Ovary (tissue), 9 donors: ENCODE data around the gene TRPT1. TPM values are rescaled to one million over a fixed set of nuclear protein-coding genes. Genes with fewer than 3 reads are reported as not detected.

Experiments used
- DNase-seq, 5 donors: peaks; one replicate each; pipeline ENCODE4 v3.0.0-alpha.2; 2019 to 2020
- H3K27ac ChIP-seq, 2 donors: fragments of 200-600 bp; one replicate each; pipeline versions ENCODE4 v1.5.1 to v1.8.0; 2019 to 2022
- H3K27me3 ChIP-seq: fragments of 200-600 bp; one replicate; pipeline ENCODE4 v1.8.0; 2022
- H3K36me3 ChIP-seq: fragments of 200-600 bp; sonication (generic); one replicate; pipeline ENCODE4 v1.5.1; 2019
- H3K4me1 ChIP-seq: one replicate; pipeline ENCODE4 v1.8.1; 2013; ENCODE audit warnings: mild to moderate bottlenecking, moderate library complexity; ENCODE audit not compliant: insufficient read depth
- H3K4me3 ChIP-seq: fragments of 200-600 bp; sonication (generic); one replicate; pipeline ENCODE4 v1.5.1; 2017
- H3K9me3 ChIP-seq, 2 donors: fragments of 200-600 bp in 1 of 2; sonication (generic) in 1 of 2; one replicate each; pipeline versions ENCODE4 v1.5.1 to v1.8.1; 2013 to 2019; ENCODE audit warnings: mild to moderate bottlenecking in 1 of 2, moderate library complexity in 1 of 2
- EP300 ChIP-seq: sonication (generic); formaldehyde crosslinking; IDR thresholded peaks from one replicate; pipeline ENCODE4 v1.6.1; 2017; ENCODE audit warnings: antibody characterized with exemption
- POLR2A ChIP-seq: fragments of 450-650 bp; IDR thresholded peaks from one replicate; pipeline ENCODE4 v1.6.1; 2017; ENCODE audit warnings: antibody characterized with exemption, mild to moderate bottlenecking, moderate library complexity
- whole genome bisulfite sequencing, 3 donors: extraction: QIAGEN DNeasy Blood & Tissue Kit in 1 of 3; methylation state at CpG; one replicate each; pipeline versions ENCODE4 v1.1.5 to v1.1.7; 2013 to 2017; 5-methylcytosine and 5-hydroxymethylcytosine counted together
- intact Hi-C, 4 donors: fragments of 100-400 bp; cut with DNase I; formaldehyde crosslinking; loops; one replicate each; pipeline versions ENCODE4 v1.11.0 to v1.15.1; 2022 to 2023
- polyA plus RNA-seq, 2 donors: library from polyadenylated mRNA; stranded (reverse); fragments of 200-250 nt in 1 of 2; fragments of 350-450 nt in 1 of 2; fragmentation: Illumina TruSeq in 1 of 2; extraction: RNeasy Lipid Tissue Mini Kit (QIAGEN cat#74804) in 1 of 2; gene quantifications; one replicate each; pipeline ENCODE4 v1.2.3, GENCODE V29; 2013 to 2014
- total RNA-seq, 7 donors: library from RNA; depleted of rRNA in 2 of 7; stranded (reverse); fragments of >200 nt in 2 of 7; fragmentation: NEBNext Ultra II Directional in 3 of 7; extraction: Animal tissue kit (Norgen Biotek cat#: 25700) in 3 of 7; gene quantifications; one replicate each; pipeline versions ENCODE4 v1.1.0 to v1.2.4, GENCODE V29; 2016 to 2023
- TF ChIP-seq, protein P1 (sequence below), 3 donors: fragments of 450-650 bp in 2 of 3; fragments of 200-600 bp in 1 of 3; IDR thresholded peaks; one replicate each; pipeline versions ENCODE4 v1.5.1 to v1.8.0; 2016 to 2022; ENCODE audit warnings: antibody characterized with exemption in 3 of 3, mild to moderate bottlenecking in 1 of 3
- donor health status: DM: no; HTN: no; CAD: no; lungs with moderate emphysema.
- donor health status: DM: no; HTN: no; CAD: no.
- donor health status: Bipolar disorder and iron deficiency.
- donor health status: DM: yes; HTN: yes; CAD: no.
- donor health status: DM: no; HTN: no; CAD: no.
- donor health status: DM: yes; HTN: yes; CAD: no.

TRPT1 gene
- total and polyA plus RNA-seq, 9 donors, result 16.6 to 41.4 (median 32.6) TPM

DNA sequence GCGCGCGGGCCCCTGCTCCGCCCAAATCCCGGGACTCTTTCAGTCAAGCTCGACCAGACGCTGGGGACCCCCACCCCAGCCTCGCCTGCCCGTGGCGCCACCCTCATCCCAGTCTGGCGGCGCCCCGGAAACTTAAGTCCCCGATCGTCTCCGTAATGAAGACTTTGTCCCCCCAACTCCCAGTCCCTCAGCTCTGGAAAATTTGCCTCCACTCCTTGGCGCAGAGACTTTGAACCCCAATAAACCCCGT lies 25.7 kb upstream of the TRPT1 start:
- DNase-seq, result no peak
- Histone ChIP-seq H3K27ac (peak overlapping the region; percentile 28 to 32), H3K27me3 (no peaks in the 10 kb centered on the region), H3K4me3 (peak overlapping the region; percentile 64), H3K36me3 (no peaks in the 10 kb centered on the region), H3K4me1 (peaks cover 10% of the 10 kb centered on the region), H3K9me3 (no peaks in the 10 kb centered on the region)
- WGBS, 3 donors, result 0 to 1% (median 0%) methylated on average over 13 to 18 of the region's 18 CpGs
- intact Hi-C loops, result loop anchor here in 1 of 4 donors (5.0 kb wide), 1 partner anchor 49 kb away; no protein-coding TSS in a partner anchor
- TF ChIP-seq EP300 (no peak), POLR2A (no peak)
- TF ChIP-seq, protein P1, sequence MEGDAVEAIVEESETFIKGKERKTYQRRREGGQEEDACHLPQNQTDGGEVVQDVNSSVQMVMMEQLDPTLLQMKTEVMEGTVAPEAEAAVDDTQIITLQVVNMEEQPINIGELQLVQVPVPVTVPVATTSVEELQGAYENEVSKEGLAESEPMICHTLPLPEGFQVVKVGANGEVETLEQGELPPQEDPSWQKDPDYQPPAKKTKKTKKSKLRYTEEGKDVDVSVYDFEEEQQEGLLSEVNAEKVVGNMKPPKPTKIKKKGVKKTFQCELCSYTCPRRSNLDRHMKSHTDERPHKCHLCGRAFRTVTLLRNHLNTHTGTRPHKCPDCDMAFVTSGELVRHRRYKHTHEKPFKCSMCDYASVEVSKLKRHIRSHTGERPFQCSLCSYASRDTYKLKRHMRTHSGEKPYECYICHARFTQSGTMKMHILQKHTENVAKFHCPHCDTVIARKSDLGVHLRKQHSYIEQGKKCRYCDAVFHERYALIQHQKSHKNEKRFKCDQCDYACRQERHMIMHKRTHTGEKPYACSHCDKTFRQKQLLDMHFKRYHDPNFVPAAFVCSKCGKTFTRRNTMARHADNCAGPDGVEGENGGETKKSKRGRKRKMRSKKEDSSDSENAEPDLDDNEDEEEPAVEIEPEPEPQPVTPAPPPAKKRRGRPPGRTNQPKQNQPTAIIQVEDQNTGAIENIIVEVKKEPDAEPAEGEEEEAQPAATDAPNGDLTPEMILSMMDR (IDR thresholded peaks at IDR 0.05), result no peak

DNA sequence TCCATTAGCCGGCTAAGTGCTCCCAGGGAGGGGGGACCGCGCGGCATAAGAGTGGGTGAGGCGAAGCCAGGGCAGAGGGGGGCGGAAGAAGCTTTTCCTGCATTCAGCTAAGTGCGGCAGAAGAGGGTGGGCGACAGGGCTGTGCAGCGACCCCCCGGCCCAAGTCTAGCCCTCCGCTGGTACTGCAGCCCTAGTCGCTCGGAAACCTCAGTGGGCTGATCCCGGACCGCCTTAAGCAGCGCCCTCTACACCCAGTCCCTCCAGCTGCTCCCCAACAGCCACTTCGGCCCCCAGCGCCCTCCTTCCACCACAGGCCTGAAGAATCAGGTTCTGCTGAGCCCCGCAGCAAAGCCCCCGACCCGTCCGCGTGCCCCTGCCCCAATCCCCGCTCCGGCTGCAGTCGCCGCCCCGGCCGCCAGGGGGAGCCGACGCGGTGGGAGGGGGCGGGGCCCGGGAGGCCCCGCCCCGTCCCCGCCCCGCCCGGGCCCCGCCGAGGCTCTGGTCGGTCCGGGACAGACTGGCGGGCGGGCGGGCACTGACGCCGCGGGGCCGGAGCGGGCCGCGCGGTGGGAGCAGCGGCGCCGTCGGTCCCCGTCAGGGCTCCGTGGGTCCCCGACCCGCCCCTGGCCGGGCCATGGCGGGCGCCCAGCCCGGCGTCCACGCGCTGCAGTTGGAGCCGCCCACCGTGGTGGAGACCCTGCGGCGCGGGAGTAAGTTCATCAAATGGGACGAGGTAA lies 25.2 kb upstream of the TRPT1 start, which contains the start of gene PLCB3:
TSS of gene PLCB3 (plus strand) at position 515 of the 737 bp plus-strand sequence. CDS start at position 635, 120 bp downstream.
- Histone ChIP-seq H3K4me3 (peak within 1 kb of the TSS; percentile 64), H3K27me3 (no peaks in the 10 kb centered on the region), H3K9me3 (no peaks in the 10 kb centered on the region), H3K36me3 (no peaks in the 10 kb centered on the region), H3K4me1 (peaks cover 10% of the 10 kb centered on the region), H3K27ac (peak within 1 kb of the TSS; percentile 32 to 35)
- intact Hi-C loops, result loop anchor here in 1 of 4 donors (5.0 kb wide), 1 partner anchor 49 kb away; no protein-coding TSS in a partner anchor
- WGBS, 3 donors, result 0 to 2% (median 1%) methylated on average over 34 to 75 of the region's 75 CpGs
- peak in 4 of 5 donors; percentile 70 to 84 (median 78) for DNase-seq
- peak; percentile 60 for TF ChIP-seq POLR2A
- no peak for TF ChIP-seq EP300
- TF ChIP-seq, protein P1 (IDR thresholded peaks at IDR 0.05), result peak; percentile 61 to 91 (median 89)

DNA sequence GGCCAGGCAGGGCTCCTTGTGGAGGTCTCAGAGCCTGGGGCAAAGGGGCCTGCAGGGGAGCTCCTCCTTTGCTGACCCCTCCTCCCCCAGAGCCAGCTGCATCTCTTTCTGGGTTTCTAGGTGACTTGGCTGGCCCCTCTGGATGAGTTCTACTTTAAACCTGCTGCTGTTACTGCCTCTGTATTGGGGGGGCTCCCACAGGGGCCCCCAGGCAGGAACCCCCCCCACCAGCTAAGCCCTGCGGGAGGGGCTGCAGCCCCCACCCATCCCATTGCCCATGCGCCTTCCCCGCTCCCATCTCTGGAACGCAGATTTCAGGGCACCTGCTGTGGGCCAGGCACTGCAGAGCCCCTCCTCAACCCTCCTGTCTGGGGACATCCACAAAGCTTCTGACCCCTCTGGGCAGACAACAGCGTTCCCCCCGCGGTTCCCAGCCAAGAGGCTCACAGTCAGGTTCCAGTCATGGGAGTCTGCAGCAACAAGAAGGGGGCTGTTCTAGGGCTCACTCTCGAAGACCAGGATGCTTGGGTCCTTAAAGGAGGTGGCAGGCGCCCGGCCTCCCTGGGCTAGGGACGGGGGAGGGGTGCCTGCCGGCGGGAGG lies 24.5 kb upstream of the TRPT1 start:
- H3K4me3 ChIP-seq, result peak overlapping the region; percentile 64
- peak overlapping the region in 1 of 2 donors; percentile 35 for H3K27ac ChIP-seq
- TF ChIP-seq EP300 (no peak), POLR2A (no peak)
- TF ChIP-seq, protein P1 (IDR thresholded peaks at IDR 0.05), result no peak
- H3K27me3 ChIP-seq, result no peaks in the 10 kb centered on the region
- intact Hi-C loops, result loop anchor here in 1 of 4 donors (5.0 kb wide), 1 partner anchor 48 kb away; no protein-coding TSS in a partner anchor
- 15 to 16% (median 15%) methylated on average over 12 to 13 of the region's 13 CpGs for WGBS, 3 donors
- H3K9me3 ChIP-seq, result no peaks in the 10 kb centered on the region
- no peak for DNase-seq
- H3K36me3 ChIP-seq, result no peaks in the 10 kb centered on the region
- peaks cover 15% of the 10 kb centered on the region for H3K4me1 ChIP-seq

DNA sequence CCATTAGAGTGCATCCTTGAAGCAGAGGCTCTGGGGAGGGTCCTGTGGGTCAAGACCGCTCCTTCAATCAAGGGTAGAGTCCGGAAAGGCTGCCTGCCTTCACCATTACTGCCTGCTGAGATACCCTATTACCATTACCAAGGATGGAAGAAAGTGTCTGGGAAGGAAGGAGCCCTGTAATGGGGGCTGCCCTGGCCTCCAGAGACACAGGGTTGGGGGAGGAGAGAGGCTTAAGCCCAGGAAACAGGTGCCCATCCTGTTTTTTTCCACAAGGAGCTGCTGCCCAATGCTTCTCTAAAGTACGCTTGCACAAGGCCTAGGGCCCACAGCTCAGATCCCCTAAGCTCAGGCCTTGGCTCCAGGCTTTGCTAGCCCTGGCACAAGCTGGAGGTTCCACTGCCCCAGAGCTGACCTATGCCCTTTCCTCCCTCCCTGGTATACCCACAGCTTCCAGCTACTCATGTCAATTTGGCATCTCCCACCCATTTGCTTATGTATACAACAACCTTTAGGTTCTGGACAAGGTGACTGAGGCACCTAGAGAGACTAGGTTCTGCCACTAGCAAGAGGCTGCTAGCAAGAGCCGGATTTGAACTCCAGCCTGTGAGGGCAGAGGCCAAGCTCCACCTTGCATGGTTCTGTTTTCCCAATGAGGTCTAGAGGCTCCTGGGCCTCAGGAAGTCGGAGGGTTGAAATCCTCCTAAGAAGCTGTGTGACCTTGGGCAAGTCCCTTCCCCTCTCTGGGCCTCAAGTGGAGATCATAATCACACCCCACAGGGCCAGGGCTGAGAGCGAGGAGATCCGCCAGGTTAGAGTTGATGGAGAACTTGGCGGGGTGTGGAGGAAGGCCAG lies 23.8 kb upstream of the TRPT1 start:
- H3K27me3 ChIP-seq, result no peaks in the 10 kb centered on the region
- H3K4me3 ChIP-seq, result no peak overlapping the region
- intact Hi-C loops, result loop anchor here in 1 of 4 donors (5.0 kb wide), 1 partner anchor 47 kb away; no protein-coding TSS in a partner anchor
- H3K36me3 ChIP-seq, result no peaks in the 10 kb centered on the region
- H3K27ac ChIP-seq, result no peak overlapping the region
- no peaks in the 10 kb centered on the region for H3K9me3 ChIP-seq
- TF ChIP-seq EP300 (no peak), POLR2A (no peak)
- TF ChIP-seq, protein P1 (IDR thresholded peaks at IDR 0.05), result no peak
- H3K4me1 ChIP-seq, result peaks cover 15% of the 10 kb centered on the region
- WGBS, 3 donors, result 84 to 86% (median 85%) methylated on average over 8 of the region's 8 CpGs
- no peak for DNase-seq
